HG03025 (cell line): ENCODE results near the gene TNFAIP8.

Source experiments
- ATAC-seq: cut with Tn5 transposase; IDR thresholded peaks from one replicate; pipeline ENCODE4 v1.9.1; 2021; ENCODE audit warnings: mild to moderate bottlenecking, moderate library complexity; ENCODE audit not compliant: unreplicated experiment, low FRiP score

TNFAIP8 gene

DNA sequence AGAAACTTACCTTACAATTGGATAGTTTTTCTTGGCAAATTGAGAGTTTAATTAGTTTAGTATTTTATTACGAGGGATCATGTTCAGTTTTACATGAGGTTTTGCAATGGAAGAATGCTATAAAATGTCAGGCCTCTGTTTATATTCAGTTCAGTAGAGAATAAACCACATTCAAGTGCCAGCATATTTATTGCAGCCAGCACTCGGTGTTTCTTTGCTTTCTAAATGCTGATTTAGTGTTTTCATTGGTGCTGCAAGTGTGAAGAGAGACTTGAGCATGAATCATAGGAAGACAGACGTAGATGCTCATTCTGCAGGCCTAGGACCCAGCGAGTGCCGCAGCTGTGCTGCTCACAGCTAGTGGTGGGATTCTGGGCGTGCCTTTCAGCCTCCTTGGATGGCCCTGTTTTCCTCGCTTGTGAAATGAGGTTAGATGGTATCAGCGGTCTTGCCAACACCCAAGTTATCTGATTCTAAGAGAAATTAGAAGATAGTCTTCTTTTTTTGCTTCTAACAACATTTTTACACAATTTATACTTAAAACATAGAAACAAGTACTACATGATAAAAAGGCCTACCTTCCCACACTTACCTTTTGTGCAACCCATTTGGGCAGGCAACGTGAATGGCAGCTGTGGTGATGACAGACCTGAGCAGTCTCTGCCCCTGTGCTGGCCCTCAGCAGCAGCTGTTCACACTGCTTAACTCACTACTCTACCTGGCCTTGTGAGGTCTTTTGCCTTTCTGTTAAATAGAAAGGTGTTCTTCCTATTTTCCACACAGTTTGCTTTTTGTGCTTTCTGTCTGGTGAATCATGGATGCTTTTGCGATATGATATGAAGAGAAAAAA lies 26.8 kb upstream of the TNFAIP8 start:
- ATAC-seq = no peak

DNA sequence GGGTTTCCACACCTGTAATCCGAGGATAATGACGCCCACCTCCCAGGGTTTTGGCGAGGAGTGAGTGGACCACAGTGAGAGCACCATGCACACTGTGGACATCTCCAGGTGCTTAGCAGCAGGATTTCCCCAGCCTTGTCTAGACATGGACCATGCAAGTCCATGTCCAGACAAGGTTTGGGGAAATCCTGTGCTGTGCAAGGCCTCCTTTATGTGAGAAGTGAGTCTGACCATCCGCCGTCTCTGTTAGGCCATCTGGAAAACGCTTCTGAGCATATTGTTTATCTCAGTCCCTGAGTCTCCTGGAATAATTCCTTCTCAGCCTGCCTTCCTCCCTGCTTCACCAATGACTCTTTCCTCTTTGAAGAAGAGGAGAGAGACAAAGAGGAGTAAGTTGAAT lies 26.2 kb upstream of the TNFAIP8 start:
- ATAC-seq = no peak

GRCh38 chr5:119330367-119331183 lies 25.2 kb upstream of the TNFAIP8 start:
- ATAC-seq = no peak

DNA sequence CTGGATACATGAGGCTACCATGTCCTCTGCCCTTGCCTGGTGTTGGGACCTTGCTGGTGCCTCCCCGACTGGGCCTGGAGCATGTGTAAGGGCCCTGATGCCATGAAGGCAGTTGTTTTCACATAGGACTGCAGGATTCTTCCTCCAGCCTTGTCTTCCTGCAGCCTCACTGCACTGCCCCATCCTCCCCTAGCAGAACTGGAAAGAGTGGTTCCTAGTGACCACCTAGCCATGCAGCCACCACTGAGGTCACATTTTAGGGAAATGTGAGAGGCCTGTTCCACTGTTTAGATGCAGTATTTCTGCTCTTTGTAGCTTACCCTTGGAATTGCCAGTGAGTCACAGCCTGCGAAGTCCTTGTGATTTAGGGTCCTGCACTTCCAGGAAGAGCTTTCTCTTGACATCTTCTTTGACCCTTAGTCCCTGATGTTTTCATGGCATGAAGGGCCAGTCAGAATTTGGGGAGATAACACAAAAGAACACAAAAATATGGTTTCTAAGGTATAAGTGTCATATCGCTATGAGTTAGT lies 24.2 kb upstream of the TNFAIP8 start:
- ATAC-seq = no peak

DNA sequence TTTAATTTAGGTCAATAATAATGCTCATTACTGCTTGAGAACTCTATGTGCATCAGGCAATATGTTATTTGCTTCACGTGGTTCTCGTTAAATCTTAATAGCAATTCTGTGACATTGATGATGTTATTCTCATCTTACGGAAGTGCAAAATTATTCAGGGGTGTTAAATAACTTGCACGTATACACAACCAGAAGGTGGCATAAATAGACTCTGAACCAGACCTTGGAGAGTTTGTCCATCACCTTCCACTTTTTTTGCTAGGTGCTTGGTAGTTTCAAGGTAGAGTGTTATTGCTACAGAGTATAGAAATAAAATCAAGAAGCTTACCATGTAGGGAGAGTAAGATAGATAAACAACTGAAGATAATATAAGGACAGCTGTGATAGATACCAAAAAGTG lies 23.6 kb upstream of the TNFAIP8 start:
- ATAC-seq = no peak

- peak; percentile 33 for ATAC-seq
Observed at GRCh38 chr5:119332978-119333401, 22.8 kb upstream of the TNFAIP8 start.

- ATAC-seq = no peak
Observed at GRCh38 chr5:119333421-119333851, 22.4 kb upstream of the TNFAIP8 start.

GRCh38 chr5:119335261-119335677 lies 20.6 kb upstream of the TNFAIP8 start:
- ATAC-seq = no peak

GRCh38 chr5:119336262-119336661 lies 19.6 kb upstream of the TNFAIP8 start:
- no peak for ATAC-seq

DNA sequence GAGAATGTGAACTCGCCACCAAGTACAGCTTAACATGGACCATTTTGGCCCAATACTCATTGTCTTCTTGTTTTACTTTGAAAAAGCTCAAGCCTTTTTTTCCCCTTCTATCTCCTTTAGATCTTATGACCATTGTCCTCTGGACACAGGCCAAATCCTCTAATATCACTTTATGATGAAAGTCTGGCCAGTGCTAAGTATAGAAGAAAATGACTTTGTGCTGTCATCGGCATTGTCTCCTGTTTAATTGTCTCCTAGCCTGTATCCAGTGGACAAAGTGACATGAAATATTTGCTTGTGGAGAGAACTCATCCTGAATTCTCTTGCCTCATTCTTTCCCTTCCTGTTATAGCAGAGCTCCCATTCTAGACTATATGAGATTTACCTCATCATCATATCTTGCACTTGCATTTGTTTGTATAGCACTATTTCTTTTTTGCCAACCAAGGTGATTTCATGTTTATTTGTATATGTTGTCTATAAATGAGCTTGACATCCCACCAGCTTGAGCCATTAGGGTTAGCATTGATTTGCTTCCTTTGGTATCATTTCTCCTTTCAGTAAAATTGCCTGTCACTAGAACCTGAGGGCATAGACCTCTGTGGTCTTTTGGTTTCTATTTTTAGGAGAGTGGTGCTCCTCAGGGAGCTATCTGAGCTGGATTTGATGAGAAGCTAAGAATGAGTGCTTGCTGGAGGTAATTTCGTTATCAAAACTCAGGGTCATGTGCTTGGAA lies 18.8 kb upstream of the TNFAIP8 start:
- ATAC-seq = no peak

GRCh38 chr5:119338326-119338946 lies 17.4 kb upstream of the TNFAIP8 start:
- ATAC-seq = no peak

- no peak for ATAC-seq
Observed at GRCh38 chr5:119339344-119339743, 16.5 kb upstream of the TNFAIP8 start.

DNA sequence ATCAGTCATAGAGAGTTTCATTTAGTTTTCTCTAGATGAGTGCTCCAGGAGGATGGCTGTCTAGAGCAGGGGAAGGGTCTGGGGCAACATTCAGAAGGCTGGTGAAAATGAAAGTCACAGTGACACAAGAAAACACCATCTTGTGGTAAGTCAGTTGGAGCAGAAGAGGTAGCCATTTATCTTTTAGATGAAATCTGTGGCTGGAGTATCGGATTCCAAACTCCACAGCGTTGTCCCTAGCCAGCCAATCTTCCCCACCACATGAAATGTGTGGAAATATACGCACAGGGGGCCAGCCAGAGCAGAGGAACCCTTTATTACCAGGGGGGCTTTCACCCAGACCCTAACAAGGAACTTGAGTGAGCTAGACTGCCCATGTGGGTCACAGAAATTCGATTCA lies 15.9 kb upstream of the TNFAIP8 start:
- ATAC-seq = no peak

DNA sequence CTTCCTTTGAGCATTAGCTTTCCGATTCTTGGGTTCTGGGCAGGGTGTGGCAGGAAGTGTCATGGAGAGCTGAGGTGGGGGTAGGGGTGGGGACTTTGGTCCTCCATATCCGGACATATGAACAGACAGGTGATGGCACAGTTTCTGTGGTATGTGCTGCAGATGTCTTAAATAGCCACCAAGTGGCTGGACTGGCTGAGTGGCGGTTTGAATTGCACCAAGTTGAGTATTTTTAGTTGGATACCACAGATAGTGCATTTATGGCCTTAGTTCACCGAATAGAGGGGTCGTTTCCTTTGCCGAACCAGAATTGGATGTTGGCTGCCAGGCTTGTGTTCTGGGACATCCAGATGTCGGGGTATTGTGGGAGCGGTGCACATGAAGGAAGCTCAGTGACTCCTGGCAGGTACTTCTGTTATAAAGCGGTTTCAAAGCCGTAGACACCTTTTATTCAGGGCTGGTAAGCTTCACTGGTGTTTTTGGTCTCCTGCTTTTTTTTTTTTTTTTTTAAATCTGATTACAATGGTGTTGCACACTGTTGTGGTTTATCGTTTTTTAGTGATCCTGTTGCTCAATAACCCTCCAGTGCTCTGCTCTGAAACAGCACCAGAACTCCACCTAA lies 15.1 kb upstream of the TNFAIP8 start:
- ATAC-seq = peak; percentile 42

- peak; percentile 56 for ATAC-seq
Observed at GRCh38 chr5:119341452-119342349, 14.1 kb upstream of the TNFAIP8 start.

- ATAC-seq = no peak
Observed at GRCh38 chr5:119342406-119342805, 13.4 kb upstream of the TNFAIP8 start.

DNA sequence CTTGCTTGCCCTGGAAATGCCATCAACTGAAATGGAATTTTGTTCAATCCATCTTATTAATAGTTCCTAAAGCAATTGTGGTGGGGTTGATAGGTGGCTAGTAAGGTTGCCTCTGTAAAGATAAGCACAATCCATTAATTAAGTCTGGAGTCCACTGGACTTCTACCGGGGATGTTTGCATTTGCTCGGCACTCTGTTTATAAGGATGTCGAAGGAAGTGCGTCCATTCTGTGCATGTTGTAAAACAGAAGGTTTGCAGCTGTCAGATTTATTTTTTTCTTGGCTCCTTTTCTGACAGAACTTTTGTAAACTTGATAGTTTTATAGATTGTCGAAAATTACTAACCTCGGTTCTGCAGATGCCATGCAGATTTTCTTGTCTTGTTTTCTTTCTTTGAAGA lies 12.8 kb upstream of the TNFAIP8 start:
- ATAC-seq = no peak

GRCh38 chr5:119343766-119344165 lies 12.1 kb upstream of the TNFAIP8 start:
- ATAC-seq = no peak

GRCh38 chr5:119344231-119344630 lies 11.6 kb upstream of the TNFAIP8 start:
- no peak for ATAC-seq
